ENCODE data around the gene NPIPB9.
A peak's percentile ranks its signal among the peaks of the same experiment; 100 is the strongest.
"Not testable (repeated sequence)": the region's sequence is repeated elsewhere in the genome, so short reads cannot be mapped to it uniquely, and the experiment has no call there.

Gene NPIPB9
- 0 to 0.22 (median 0.11) reads per million in 3 experiments for total RNA-seq

GRCh38 chr16:28751487-28751886, at the start of gene NPIPB9:
TSS of gene NPIPB9 (plus strand) at chr16:28751787.
- DNase-seq, result not testable (repeated sequence)

- not testable (repeated sequence) for DNase-seq
These were observed 47.3 kb upstream of the NPIPB9 start for GRCh38 chr16:28704246-28704645.

GRCh38 chr16:28711220-28712083, 40.1 kb upstream of the NPIPB9 start, which contains the start of gene EIF3C:
TSS of gene EIF3C (plus strand) at chr16:28711464. CDS start at chr16:28711687, 223 bp downstream.
- DNase-seq, result not testable (repeated sequence)

GRCh38 chr16:28722852-28723650, 28.5 kb upstream of the NPIPB9 start:
- not testable (repeated sequence) for DNase-seq

- DNase-seq, result not testable (repeated sequence)
These were observed 20.3 kb upstream of the NPIPB9 start for GRCh38 chr16:28731253-28731652.

GRCh38 chr16:28732455-28733124, 19.0 kb upstream of the NPIPB9 start:
- DNase-seq, result not testable (repeated sequence)

GRCh38 chr16:28739787-28740186, 11.8 kb upstream of the NPIPB9 start:
- DNase-seq, result not testable (repeated sequence)

- DNase-seq, result not testable (repeated sequence)
These were observed 11.0 kb upstream of the NPIPB9 start for GRCh38 chr16:28740631-28741030.

- DNase-seq, result not testable (repeated sequence)
These were observed 10.3 kb upstream of the NPIPB9 start for GRCh38 chr16:28741295-28741694.

- not testable (repeated sequence) for DNase-seq
These were observed 4.8 kb upstream of the NPIPB9 start for GRCh38 chr16:28746618-28747350.

- peak; percentile 56 for DNase-seq
These were observed 1.6 kb upstream of the NPIPB9 start for GRCh38 chr16:28749997-28750465.

GRCh38 chr16:28750469-28751067, 1.0 kb upstream of the NPIPB9 start:
- DNase-seq, result not testable (repeated sequence)

- DNase-seq, result not testable (repeated sequence)
These were observed 30.1 kb downstream of the NPIPB9 start for GRCh38 chr16:28781697-28782096.

- DNase-seq, result not testable (repeated sequence)
These were observed 30.8 kb downstream of the NPIPB9 start for GRCh38 chr16:28782357-28782756.

GRCh38 chr16:28802235-28803019, 50.8 kb downstream of the NPIPB9 start:
- peak; percentile 62 for DNase-seq

GRCh38 chr16:28807445-28808120, 56.0 kb downstream of the NPIPB9 start:
- DNase-seq, result not testable (repeated sequence)

GRCh38 chr16:28820016-28820415, 68.4 kb downstream of the NPIPB9 start:
- no peak for DNase-seq

GRCh38 chr16:28820546-28820945, 69.0 kb downstream of the NPIPB9 start:
- DNase-seq, result not testable (repeated sequence)

- DNase-seq, result no peak
These were observed 70.4 kb downstream of the NPIPB9 start for GRCh38 chr16:28821874-28822519.

Data from central memory CD4-positive, alpha-beta T cell (primary cell).